ENCODE measurements around the gene DNAJA4. TPM values are rescaled to one million over a fixed set of nuclear protein-coding genes. Genes with fewer than 3 reads are reported as not detected.

Gene DNAJA4
- total RNA-seq, 1 donor from 2014 or later, result 17.9 TPM

GRCh38 chr15:78233496-78233895, 30.9 kb upstream of the DNAJA4 start:
- Histone ChIP-seq H3K36me3 (no peaks in the 10 kb centered on the region), H3K4me1 (no peaks in the 10 kb centered on the region), H3K9me3 (no peaks in the 10 kb centered on the region), H3K4me3 (no peak overlapping the region), H3K27ac (no peak overlapping the region), H3K27me3 (no peaks in the 10 kb centered on the region)
- intact Hi-C loops (cut with DNase I), result loop anchor here (5.0 kb wide), 1 partner anchor 121 kb away; no protein-coding TSS in a partner anchor
- ATAC-seq (no peak), DNase-seq (no peak)
- no peak for TF ChIP-seq CTCF (IDR thresholded peaks at IDR 0.05)

GRCh38 chr15:78234515-78235040, 29.8 kb upstream of the DNAJA4 start, which contains the start of gene ACSBG1:
ACSBG1 (minus strand) TSS chr15:78234565; CDS start chr15:78234501, 64 bp downstream.
- no peak for DNase-seq
- intact Hi-C loops (cut with DNase I), result loop anchor here (5.0 kb wide), 1 partner anchor 122 kb away; no protein-coding TSS in a partner anchor

GRCh38 chr15:78236491-78236890, 27.9 kb upstream of the DNAJA4 start:
- Histone ChIP-seq H3K9me3 (no peaks in the 10 kb centered on the region), H3K4me3 (no peak overlapping the region), H3K4me1 (no peaks in the 10 kb centered on the region), H3K36me3 (no peaks in the 10 kb centered on the region), H3K27me3 (no peaks in the 10 kb centered on the region), H3K27ac (no peak overlapping the region)
- ATAC-seq, result no peak
- no peak for DNase-seq
- no peak for TF ChIP-seq CTCF (IDR thresholded peaks at IDR 0.05)
- intact Hi-C loops (cut with DNase I), result no loop called here

More at GRCh38 chr15:78234515-78235040, 29.8 kb upstream of the DNAJA4 start, which contains the start of gene ACSBG1:
- no peak for TF ChIP-seq CTCF (IDR thresholded peaks at IDR 0.05)
- Histone ChIP-seq H3K27me3 (no peaks in the 10 kb centered on the region), H3K4me3 (no peak within 1 kb of the TSS), H3K27ac (no peak within 1 kb of the TSS), H3K9me3 (no peaks in the 10 kb centered on the region), H3K36me3 (no peaks in the 10 kb centered on the region), H3K4me1 (no peaks in the 10 kb centered on the region)
- ATAC-seq, result no peak

GRCh38 chr15:78237146-78237545, 27.2 kb upstream of the DNAJA4 start:
- H3K4me3 ChIP-seq, result no peak overlapping the region
- ATAC-seq, result no peak
- H3K27ac ChIP-seq, result no peak overlapping the region
- DNase-seq, result no peak
- H3K9me3 ChIP-seq, result no peaks in the 10 kb centered on the region
- no peaks in the 10 kb centered on the region for H3K4me1 ChIP-seq
- intact Hi-C loops (cut with DNase I), result no loop called here
- H3K36me3 ChIP-seq, result no peaks in the 10 kb centered on the region
- H3K27me3 ChIP-seq, result no peaks in the 10 kb centered on the region
- no peak for TF ChIP-seq CTCF (IDR thresholded peaks at IDR 0.05)

GRCh38 chr15:78239811-78240210, 24.6 kb upstream of the DNAJA4 start:
- no peak for DNase-seq
- no peak for TF ChIP-seq CTCF (IDR thresholded peaks at IDR 0.05)
- Histone ChIP-seq H3K4me3 (no peak overlapping the region), H3K36me3 (no peaks in the 10 kb centered on the region), H3K27me3 (no peaks in the 10 kb centered on the region), H3K9me3 (no peaks in the 10 kb centered on the region), H3K4me1 (no peaks in the 10 kb centered on the region), H3K27ac (no peak overlapping the region)
- intact Hi-C loops (cut with DNase I), result loop anchor here (10.0 kb wide), 1 partner anchor 275 kb away; no protein-coding TSS in a partner anchor
- ATAC-seq, result no peak

Measured in upper lobe of right lung (tissue), 1 donor.